Pancreas (tissue), 10 donors: ENCODE measurements around the gene KDM8. TPM values are rescaled to one million over a fixed set of nuclear protein-coding genes. Genes with fewer than 3 reads are reported as not detected.

Experiments
- ATAC-seq, 4 donors: fragments of 200-7000 bp; cut with Tn5 transposase; one replicate each; pipeline versions ENCODE4 v1.8.0 to v1.9.1; 2020; ENCODE audit warnings: mild to moderate bottlenecking in 4 of 4, moderate library complexity in 4 of 4
- DNase-seq, 6 donors: peaks; one replicate each; pipeline ENCODE4 v3.0.0-alpha.2; 2020
- FAIRE-seq: peaks from 2 replicates; lab custom pipeline; 2012; peaks lifted over from hg19 to GRCh38; lab: Jason Lieb, UNC
- H3K27ac ChIP-seq, 4 donors: fragments of 200-600 bp; sonication (generic); 1 replicate in 3 of 4; 2 replicates in 1 of 4; pipeline versions ENCODE4 v1.5.0 to v1.8.0; 2020
- H3K27me3 ChIP-seq, 4 donors: fragments of 200-600 bp; one replicate each; pipeline ENCODE4 v1.8.0; 2021
- H3K36me3 ChIP-seq, 3 donors: fragments of 200-600 bp; sonication (generic) in 1 of 3; one replicate each; pipeline versions ENCODE4 v1.5.0 to v1.8.0; 2020 to 2021
- H3K4me1 ChIP-seq, 3 donors: fragments of 200-600 bp; one replicate each; pipeline ENCODE4 v1.8.0; 2021
- H3K4me3 ChIP-seq, 4 donors: fragments of 200-600 bp; sonication (generic) in 2 of 4; one replicate each; pipeline versions ENCODE4 v1.5.0 to v1.8.0; 2020 to 2021
- H3K9me3 ChIP-seq, 4 donors: fragments of 200-600 bp; one replicate each; pipeline ENCODE4 v1.8.0; 2021
- CTCF ChIP-seq, 4 donors: fragments of 200-600 bp; sonication (generic) in 3 of 4; IDR thresholded peaks; one replicate each; pipeline versions ENCODE4 v1.5.0 to v1.8.0; 2021; ENCODE audit warnings: antibody characterized with exemption in 4 of 4
- WGBS, 2 donors: extraction: QIAGEN DNeasy Blood & Tissue Kit; methylation state at CpG; one replicate each; pipeline ENCODE4 v1.1.7; 2013; 5-methylcytosine and 5-hydroxymethylcytosine counted together
- intact Hi-C, 3 donors: fragments of 100-400 bp; cut with DNase I; formaldehyde crosslinking; loops; one replicate each; pipeline versions ENCODE4 v1.11.1 to v1.14.2; 2022
- polyA plus RNA-seq, 2 donors: library from polyadenylated mRNA; stranded (reverse); fragments of 200-250 nt; gene quantifications; one replicate each; pipeline ENCODE4 v1.2.3, GENCODE V29; 2013
- total RNA-seq, 6 donors: library from RNA; stranded (reverse); fragmentation: NEBNext Ultra II Directional in 4 of 6; extraction: Animal tissue kit (Norgen Biotek cat#: 25700) in 4 of 6; gene quantifications; one replicate each; pipeline versions ENCODE4 v1.2.1 to v1.2.4, GENCODE V29; 2021 to 2023
- donor health status: healthy with polysubstance abuse.
- donor health status: DM: no; HTN: no; CAD: no; lungs with moderate emphysema.
- donor health status: DM: no; HTN: no; CAD: no.
- donor health status: control.
- donor health status: control.
- donor health status: Bipolar disorder and iron deficiency.
- donor health status: DM: yes; HTN: yes; CAD: no.
- donor health status: DM: no; HTN: no; CAD: no.
- donor health status: DM: no; HTN: no; CAD: no.
- donor health status: DM: yes; HTN: yes; CAD: no.

KDM8 gene
- total and polyA plus RNA-seq, 8 donors, result 4.7 to 17.7 (median 6.8) TPM

DNA sequence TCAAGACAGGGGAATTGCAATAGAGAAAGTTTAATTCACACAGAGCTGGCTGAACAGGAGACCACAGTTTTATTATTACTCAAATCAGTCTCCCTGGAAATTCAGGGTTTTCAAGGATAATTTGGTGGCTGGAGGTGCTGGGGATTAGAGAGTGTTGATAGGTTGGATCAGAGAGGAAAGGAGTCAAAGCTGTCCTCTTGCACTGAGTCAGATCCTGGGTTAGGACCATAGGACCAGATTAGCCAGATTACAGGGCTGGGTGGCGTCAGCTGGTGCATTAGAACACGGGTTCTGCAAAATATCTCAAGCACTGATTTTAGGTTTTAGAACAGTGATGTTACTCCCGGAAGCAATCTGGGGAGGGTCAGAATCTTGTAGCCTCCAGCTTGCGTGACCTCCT is 67.0 kb downstream of the KDM8 start:
- DNase-seq (no peak), ATAC-seq (no peak), FAIRE-seq (no peak)
- no peak overlapping the region for H3K27ac ChIP-seq
- no peak overlapping the region for H3K4me3 ChIP-seq
- peaks cover 0 to 10% (median 5%) of the 10 kb centered on the region in 3 donors for H3K4me1 ChIP-seq
- H3K36me3 ChIP-seq, result no peaks in the 10 kb centered on the region
- TF ChIP-seq CTCF (IDR thresholded peaks at IDR 0.05), result no peak
- intact Hi-C loops, result no loop called here
- no peaks in the 10 kb centered on the region for H3K27me3 ChIP-seq
- H3K9me3 ChIP-seq, result no peaks in the 10 kb centered on the region
- 91 to 97% methylated on average over 4 of the region's 4 CpGs for WGBS, 2 donors

Other genes with a start within 250 kb of the KDM8 start
- not detected for gene C16orf82, start 136.6 kb upstream of the KDM8 start, total RNA-seq
- not detected for gene C16orf82, start 136.6 kb upstream of the KDM8 start, polyA plus RNA-seq
- gene NSMCE1, start 65.2 kb downstream of the KDM8 start, total RNA-seq, result 10 to 100 TPM; 27.6 to 37.7 (median 31.7) TPM
- gene NSMCE1, start 65.2 kb downstream of the KDM8 start, polyA plus RNA-seq, result 10 to 100 TPM; 30.0 to 37.9 TPM
- 10 to 100 TPM; 16.0 to 58.7 (median 19.7) TPM for gene IL4R, start 110.4 kb downstream of the KDM8 start, total RNA-seq
- 10 to 100 TPM; 38.1 to 49.7 TPM for gene IL4R, start 110.4 kb downstream of the KDM8 start, polyA plus RNA-seq
- gene IL21R, start 198.6 kb downstream of the KDM8 start, total RNA-seq, result under 1 TPM in 4 of 6 donors, not detected in 2; 0.17 to 0.79 (median 0.53) TPM
- under 1 TPM; 0.08 to 0.09 TPM for gene IL21R, start 198.6 kb downstream of the KDM8 start, polyA plus RNA-seq